HEK293 (cell line): ENCODE measurements around the gene DIO3.

Experiments used
- CTCF ChIA-PET: fragments of 350-600 bp; formaldehyde crosslinking; extraction: SDS; loops from one replicate; lab custom pipeline; 2021; ENCODE audit warnings: antibody characterized with exemption; lab: Yijun Ruan, JAX
- POLR2A ChIA-PET: fragments of 300-600 bp; formaldehyde crosslinking; extraction: SDS; loops from one replicate; lab custom pipeline; 2020; ENCODE audit warnings: antibody characterized with exemption, inconsistent platforms; lab: Yijun Ruan, JAX
- H3K27ac ChIP-seq: fragments of 200-500 bp; sonication (Bioruptor generic); 2 replicates; pipeline ENCODE4 v1.5.1; 2014; ENCODE audit warnings: low read depth, low read length, control low read depth, inconsistent platforms; ENCODE audit errors: extremely low read depth
- H3K36me3 ChIP-seq, 2 experiments: fragments of 200-500 bp in 1 of 2; sonication (Bioruptor generic) in 1 of 2; 1 replicate in 1 of 2; 2 replicates in 1 of 2; pipeline ENCODE4 v1.5.1; 2014 to 2017; ENCODE audit warnings: inconsistent platforms in 2 of 2, low read length in 2 of 2; ENCODE audit not compliant: control insufficient read depth in 2 of 2, insufficient read depth in 1 of 2
- H3K4me1 ChIP-seq: fragments of 200-500 bp; sonication (Bioruptor generic); 2 replicates; pipeline ENCODE4 v1.5.1; 2014; ENCODE audit warnings: mild to moderate bottlenecking, low read length, inconsistent platforms; ENCODE audit not compliant: control insufficient read depth, insufficient read depth
- H3K4me3 ChIP-seq: 2 replicates; pipeline ENCODE4 v1.5.1; 2011; ENCODE audit warnings: low read depth, mild to moderate bottlenecking, control low read depth, low read length, moderate library complexity
- H3K9me3 ChIP-seq: fragments of 200-500 bp; sonication (Bioruptor generic); 2 replicates; pipeline ENCODE4 v1.5.1; 2014; ENCODE audit warnings: low read depth, low read length, inconsistent platforms; ENCODE audit not compliant: control insufficient read depth, insufficient read depth
- GLIS1 ChIP-seq: fragments of 450-650 bp; formaldehyde crosslinking; IDR thresholded peaks from 2 replicates; pipeline ENCODE4 v1.5.1; 2016; ENCODE audit warnings: missing biosample characterization, missing genetic modification characterization
- HOXA7 ChIP-seq: sonication (generic); formaldehyde crosslinking; IDR thresholded peaks from 2 replicates; pipeline ENCODE4 v1.8.1; 2022; ENCODE audit warnings: missing genetic modification reagents, borderline replicate concordance
- KLF10 ChIP-seq: fragments of 450-650 bp; IDR thresholded peaks from 2 replicates; pipeline ENCODE4 v1.5.1; 2018; ENCODE audit warnings: missing biosample characterization, mild to moderate bottlenecking, missing genetic modification characterization
- KLF16 ChIP-seq: fragments of 450-650 bp; formaldehyde crosslinking; IDR thresholded peaks from 2 replicates; pipeline ENCODE4 v1.5.1; 2017; ENCODE audit warnings: missing biosample characterization, missing genetic modification characterization
- REPIN1 ChIP-seq: fragments of 450-650 bp; formaldehyde crosslinking; IDR thresholded peaks from 2 replicates; pipeline ENCODE4 v1.5.1; 2017; ENCODE audit warnings: missing biosample characterization, missing genetic modification characterization, low read depth
- SETDB1 ChIP-seq: IDR thresholded peaks from one replicate; pipeline ENCODE4 v1.6.1; 2017; ENCODE audit warnings: mild to moderate bottlenecking, low read length, moderate library complexity, mixed read lengths; ENCODE audit not compliant: insufficient read length
- TCF7L2 ChIP-seq: IDR thresholded peaks from 2 replicates; pipeline ENCODE4 v1.6.1; 2011; ENCODE audit warnings: low read depth, mild to moderate bottlenecking, inconsistent platforms, low read length, moderate library complexity, borderline replicate concordance
- ZBTB1 ChIP-seq: fragments of 450-650 bp; formaldehyde crosslinking; IDR thresholded peaks from 2 replicates; pipeline ENCODE4 v1.5.1; 2016; ENCODE audit warnings: missing biosample characterization, missing genetic modification characterization
- ZBTB48 ChIP-seq: fragments of 450-650 bp; formaldehyde crosslinking; IDR thresholded peaks from 2 replicates; pipeline ENCODE4 v1.5.1; 2016; ENCODE audit warnings: missing biosample characterization, missing genetic modification characterization
- ZFP69B ChIP-seq: fragments of 450-650 bp; formaldehyde crosslinking; IDR thresholded peaks from 2 replicates; pipeline ENCODE4 v1.5.1; 2016; ENCODE audit warnings: missing biosample characterization, missing genetic modification characterization
- ZNF132 ChIP-seq: fragments of 450-650 bp; formaldehyde crosslinking; IDR thresholded peaks from 2 replicates; pipeline ENCODE4 v1.5.1; 2017; ENCODE audit warnings: missing biosample characterization, missing genetic modification characterization, borderline replicate concordance
- ZNF184 ChIP-seq: fragments of 450-650 bp; IDR thresholded peaks from 2 replicates; pipeline ENCODE4 v1.5.1; 2018; ENCODE audit warnings: missing biosample characterization, mild to moderate bottlenecking, missing genetic modification characterization
- ZNF239 ChIP-seq: fragments of 450-650 bp; formaldehyde crosslinking; IDR thresholded peaks from 2 replicates; pipeline ENCODE4 v1.5.1; 2016; ENCODE audit warnings: missing biosample characterization, missing genetic modification characterization
- ZNF335 ChIP-seq: fragments of 450-650 bp; formaldehyde crosslinking; conservative IDR thresholded peaks from 2 replicates; pipeline ENCODE4 v1.5.1; 2016; ENCODE audit warnings: missing biosample characterization, missing genetic modification characterization
- ZNF37A ChIP-seq: fragments of 450-650 bp; IDR thresholded peaks from 2 replicates; pipeline ENCODE4 v1.5.1; 2018; ENCODE audit warnings: missing biosample characterization, missing genetic modification characterization
- ZNF391 ChIP-seq: fragments of 450-650 bp; formaldehyde crosslinking; IDR thresholded peaks from 2 replicates; pipeline ENCODE4 v1.5.1; 2016; ENCODE audit warnings: low read depth, missing biosample characterization, missing genetic modification characterization, borderline replicate concordance
- ZNF404 ChIP-seq: fragments of 450-650 bp; formaldehyde crosslinking; IDR thresholded peaks from 2 replicates; pipeline ENCODE4 v1.5.1; 2017; ENCODE audit warnings: missing biosample characterization, missing genetic modification characterization
- ZNF426 ChIP-seq: fragments of 450-650 bp; formaldehyde crosslinking; IDR thresholded peaks from 2 replicates; pipeline ENCODE4 v1.5.1; 2017; ENCODE audit warnings: missing biosample characterization, missing genetic modification characterization, mild to moderate bottlenecking, inconsistent platforms, moderate library complexity
- ZNF514 ChIP-seq: fragments of 450-650 bp; formaldehyde crosslinking; IDR thresholded peaks from 2 replicates; pipeline ENCODE4 v1.5.1; 2016; ENCODE audit warnings: missing biosample characterization, missing genetic modification characterization
- ZNF560 ChIP-seq: fragments of 450-650 bp; formaldehyde crosslinking; IDR thresholded peaks from 2 replicates; pipeline ENCODE4 v1.5.1; 2017; ENCODE audit warnings: missing biosample characterization, missing genetic modification characterization, borderline replicate concordance
- ZNF747 ChIP-seq: fragments of 450-650 bp; formaldehyde crosslinking; IDR thresholded peaks from 2 replicates; pipeline ENCODE4 v1.5.1; 2016; ENCODE audit warnings: missing biosample characterization, missing genetic modification characterization
- ZNF792 ChIP-seq: fragments of 450-650 bp; formaldehyde crosslinking; IDR thresholded peaks from 2 replicates; pipeline ENCODE4 v1.5.1; 2016; ENCODE audit warnings: missing biosample characterization, missing genetic modification characterization
- TF ChIP-seq, protein P1 (sequence below): fragments of 450-650 bp; formaldehyde crosslinking; IDR thresholded peaks from 2 replicates; pipeline ENCODE4 v1.5.1; 2016; ENCODE audit warnings: missing biosample characterization, missing genetic modification characterization
- TF ChIP-seq, protein P2 (sequence below): fragments of 450-650 bp; formaldehyde crosslinking; IDR thresholded peaks from 2 replicates; pipeline ENCODE4 v1.5.1; 2016; ENCODE audit warnings: missing biosample characterization, missing genetic modification characterization
- TF ChIP-seq, protein P3 (sequence below): fragments of 450-650 bp; formaldehyde crosslinking; IDR thresholded peaks from 2 replicates; pipeline ENCODE4 v1.5.1; 2016; ENCODE audit warnings: missing biosample characterization, missing genetic modification characterization
- TF ChIP-seq, protein P4 (sequence below): fragments of 450-650 bp; formaldehyde crosslinking; IDR thresholded peaks from 2 replicates; pipeline ENCODE4 v1.5.1; 2016; ENCODE audit warnings: missing biosample characterization, missing genetic modification characterization
- TF ChIP-seq, protein P5 (sequence below): fragments of 450-650 bp; formaldehyde crosslinking; IDR thresholded peaks from 2 replicates; pipeline ENCODE4 v1.5.1; 2016; ENCODE audit warnings: missing biosample characterization, missing genetic modification characterization, borderline replicate concordance

DIO3 gene

DNA sequence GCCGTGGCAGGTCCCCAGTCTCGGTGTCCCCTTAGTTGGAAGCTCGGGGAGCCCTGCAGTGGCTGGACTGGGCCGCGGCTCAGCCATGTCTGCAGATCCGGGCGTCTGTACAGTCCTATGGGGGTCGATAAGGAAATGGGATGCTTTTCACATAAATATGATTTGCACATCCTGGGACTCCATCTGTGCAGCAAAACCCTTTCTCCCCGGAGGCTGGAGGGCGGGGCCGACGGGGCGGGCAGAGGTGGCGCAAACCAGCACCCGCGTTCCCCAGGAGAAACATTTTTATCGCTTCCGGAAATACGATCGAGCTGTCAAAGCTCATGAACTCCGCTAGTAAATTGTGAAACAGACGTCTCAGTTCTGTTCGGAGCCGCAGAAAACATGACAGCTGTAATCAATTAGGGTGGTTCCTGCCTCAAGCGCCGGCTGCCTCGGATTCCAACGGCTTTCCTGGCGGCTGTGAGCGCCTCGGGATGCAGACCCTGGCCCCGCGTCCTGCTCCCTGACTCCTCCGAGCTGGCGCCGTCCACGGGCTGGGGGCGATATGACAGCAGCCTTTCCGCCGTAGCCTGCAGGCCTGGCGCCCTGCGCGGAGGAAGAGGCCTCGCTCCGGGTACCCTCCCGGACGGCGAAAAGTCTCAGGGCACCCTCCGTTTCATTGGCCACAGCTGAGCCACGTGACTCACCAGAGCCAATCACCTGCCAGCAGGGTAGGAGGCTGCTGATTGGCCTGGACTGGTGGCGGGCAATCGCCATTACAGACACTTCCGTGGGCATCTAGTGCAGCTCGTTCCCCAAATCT lies 23.0 kb downstream of the DIO3 start:
- ChIA-PET POLR2A (no interaction called here), CTCF (interaction anchor here (0.6 kb wide), 1 partner anchor 27 kb away, joined by 5 read pairs; no protein-coding TSS in a partner anchor)
- Histone ChIP-seq H3K27ac (no peak overlapping the region), H3K36me3 (no peaks in the 10 kb centered on the region), H3K9me3 (no peaks in the 10 kb centered on the region), H3K4me3 (no peak overlapping the region), H3K4me1 (no peaks in the 10 kb centered on the region)
- no peak for TF ChIP-seq ZNF37A (tag by site-specific recombination)
- no peak for TF ChIP-seq ZNF404
- TF ChIP-seq, protein P1, sequence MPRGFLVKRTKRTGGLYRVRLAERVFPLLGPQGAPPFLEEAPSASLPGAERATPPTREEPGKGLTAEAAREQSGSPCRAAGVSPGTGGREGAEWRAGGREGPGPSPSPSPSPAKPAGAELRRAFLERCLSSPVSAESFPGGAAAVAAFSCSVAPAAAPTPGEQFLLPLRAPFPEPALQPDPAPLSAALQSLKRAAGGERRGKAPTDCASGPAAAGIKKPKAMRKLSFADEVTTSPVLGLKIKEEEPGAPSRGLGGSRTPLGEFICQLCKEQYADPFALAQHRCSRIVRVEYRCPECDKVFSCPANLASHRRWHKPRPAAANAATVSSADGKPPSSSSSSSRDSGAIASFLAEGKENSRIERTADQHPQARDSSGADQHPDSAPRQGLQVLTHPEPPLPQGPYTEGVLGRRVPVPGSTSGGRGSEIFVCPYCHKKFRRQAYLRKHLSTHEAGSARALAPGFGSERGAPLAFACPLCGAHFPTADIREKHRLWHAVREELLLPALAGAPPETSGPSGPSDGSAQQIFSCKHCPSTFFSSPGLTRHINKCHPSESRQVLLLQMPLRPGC, result no peak
- no peak for TF ChIP-seq REPIN1 (tag by site-specific recombination)
- TF ChIP-seq ZNF239, result no peak
- no peak for TF ChIP-seq ZNF747 (tag by site-specific recombination)
- no peak for TF ChIP-seq ZNF132
- TF ChIP-seq ZNF792 (tag by site-specific recombination), result no peak
- TF ChIP-seq TCF7L2, result no peak
- no peak for TF ChIP-seq GLIS1 (tag by site-specific recombination)

DNA sequence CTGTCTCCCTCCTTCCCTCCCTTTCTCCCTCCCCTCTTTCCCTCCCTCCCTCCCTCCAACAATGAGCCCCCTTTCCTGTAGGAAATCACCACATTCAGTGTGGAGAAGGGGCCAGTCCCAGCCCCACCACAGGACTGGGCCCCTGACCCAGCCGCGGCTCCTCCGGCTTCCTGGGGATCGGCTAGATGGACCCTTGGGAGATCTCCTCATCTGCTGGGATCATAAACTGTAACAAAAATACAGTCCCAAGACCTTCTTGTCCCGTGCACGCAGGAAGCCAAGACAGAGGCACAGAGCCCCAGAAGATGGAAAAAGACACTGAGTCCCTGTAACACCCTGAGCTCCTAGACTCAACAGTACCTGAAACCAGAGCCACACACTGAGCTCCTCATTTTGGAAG lies 23.9 kb downstream of the DIO3 start:
- Histone ChIP-seq H3K4me3 (no peak overlapping the region), H3K27ac (no peak overlapping the region), H3K9me3 (no peaks in the 10 kb centered on the region), H3K4me1 (no peaks in the 10 kb centered on the region)
- CTCF ChIA-PET, result interaction anchor here (0.6 kb wide), 1 partner anchor 28 kb away, joined by 5 read pairs; no protein-coding TSS in a partner anchor
- TF ChIP-seq KLF10 (tag by site-specific recombination), result no peak
- no peak for TF ChIP-seq KLF16 (tag by site-specific recombination)
- TF ChIP-seq ZNF391 (tag by site-specific recombination), result no peak
- TF ChIP-seq, protein P2, sequence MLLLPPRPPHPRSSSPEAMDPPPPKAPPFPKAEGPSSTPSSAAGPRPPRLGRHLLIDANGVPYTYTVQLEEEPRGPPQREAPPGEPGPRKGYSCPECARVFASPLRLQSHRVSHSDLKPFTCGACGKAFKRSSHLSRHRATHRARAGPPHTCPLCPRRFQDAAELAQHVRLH, result no peak
- TF ChIP-seq ZNF184, result no peak
- TF ChIP-seq ZNF335 (tag by site-specific recombination), result no peak
- no peak for TF ChIP-seq ZNF514 (tag by site-specific recombination)
- no peak for TF ChIP-seq ZBTB48 (tag by site-specific recombination)
- no peak for TF ChIP-seq SETDB1
- TF ChIP-seq, protein P3, sequence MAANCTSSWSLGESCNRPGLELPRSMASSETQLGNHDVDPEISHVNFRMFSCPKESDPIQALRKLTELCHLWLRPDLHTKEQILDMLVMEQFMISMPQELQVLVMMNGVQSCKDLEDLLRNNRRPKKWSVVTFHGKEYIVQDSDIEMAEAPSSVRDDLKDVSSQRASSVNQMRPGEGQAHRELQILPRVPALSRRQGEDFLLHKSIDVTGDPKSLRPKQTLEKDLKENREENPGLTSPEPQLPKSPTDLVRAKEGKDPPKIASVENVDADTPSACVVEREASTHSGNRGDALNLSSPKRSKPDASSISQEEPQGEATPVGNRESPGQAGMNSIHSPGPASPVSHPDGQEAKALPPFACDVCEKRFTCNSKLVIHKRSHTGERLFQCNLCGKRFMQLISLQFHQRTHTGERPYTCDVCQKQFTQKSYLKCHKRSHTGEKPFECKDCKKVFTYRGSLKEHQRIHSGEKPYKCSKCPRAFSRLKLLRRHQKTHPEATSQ (tag by site-specific recombination), result no peak
- TF ChIP-seq ZNF426 (tag by site-specific recombination), result no peak
- no peak for TF ChIP-seq ZBTB1 (tag by site-specific recombination)
- TF ChIP-seq HOXA7 (CRISPR knock-in tag), result no peak
- TF ChIP-seq ZNF560 (tag by site-specific recombination), result no peak
- TF ChIP-seq, protein P4, sequence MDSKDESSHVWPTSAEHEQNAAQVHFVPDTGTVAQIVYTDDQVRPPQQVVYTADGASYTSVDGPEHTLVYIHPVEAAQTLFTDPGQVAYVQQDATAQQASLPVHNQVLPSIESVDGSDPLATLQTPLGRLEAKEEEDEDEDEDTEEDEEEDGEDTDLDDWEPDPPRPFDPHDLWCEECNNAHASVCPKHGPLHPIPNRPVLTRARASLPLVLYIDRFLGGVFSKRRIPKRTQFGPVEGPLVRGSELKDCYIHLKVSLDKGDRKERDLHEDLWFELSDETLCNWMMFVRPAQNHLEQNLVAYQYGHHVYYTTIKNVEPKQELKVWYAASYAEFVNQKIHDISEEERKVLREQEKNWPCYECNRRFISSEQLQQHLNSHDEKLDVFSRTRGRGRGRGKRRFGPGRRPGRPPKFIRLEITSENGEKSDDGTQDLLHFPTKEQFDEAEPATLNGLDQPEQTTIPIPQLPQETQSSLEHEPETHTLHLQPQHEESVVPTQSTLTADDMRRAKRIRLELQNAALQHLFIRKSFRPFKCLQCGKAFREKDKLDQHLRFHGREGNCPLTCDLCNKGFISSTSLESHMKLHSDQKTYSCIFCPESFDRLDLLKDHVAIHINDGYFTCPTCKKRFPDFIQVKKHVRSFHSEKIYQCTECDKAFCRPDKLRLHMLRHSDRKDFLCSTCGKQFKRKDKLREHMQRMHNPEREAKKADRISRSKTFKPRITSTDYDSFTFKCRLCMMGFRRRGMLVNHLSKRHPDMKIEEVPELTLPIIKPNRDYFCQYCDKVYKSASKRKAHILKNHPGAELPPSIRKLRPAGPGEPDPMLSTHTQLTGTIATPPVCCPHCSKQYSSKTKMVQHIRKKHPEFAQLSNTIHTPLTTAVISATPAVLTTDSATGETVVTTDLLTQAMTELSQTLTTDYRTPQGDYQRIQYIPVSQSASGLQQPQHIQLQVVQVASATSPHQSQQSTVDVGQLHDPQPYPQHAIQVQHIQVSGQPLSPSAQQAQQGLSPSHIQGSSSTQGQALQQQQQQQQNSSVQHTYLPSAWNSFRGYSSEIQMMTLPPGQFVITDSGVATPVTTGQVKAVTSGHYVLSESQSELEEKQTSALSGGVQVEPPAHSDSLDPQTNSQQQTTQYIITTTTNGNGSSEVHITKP (tag by site-specific recombination), result no peak
- TF ChIP-seq ZFP69B (tag by site-specific recombination), result no peak
- TF ChIP-seq, protein P5, sequence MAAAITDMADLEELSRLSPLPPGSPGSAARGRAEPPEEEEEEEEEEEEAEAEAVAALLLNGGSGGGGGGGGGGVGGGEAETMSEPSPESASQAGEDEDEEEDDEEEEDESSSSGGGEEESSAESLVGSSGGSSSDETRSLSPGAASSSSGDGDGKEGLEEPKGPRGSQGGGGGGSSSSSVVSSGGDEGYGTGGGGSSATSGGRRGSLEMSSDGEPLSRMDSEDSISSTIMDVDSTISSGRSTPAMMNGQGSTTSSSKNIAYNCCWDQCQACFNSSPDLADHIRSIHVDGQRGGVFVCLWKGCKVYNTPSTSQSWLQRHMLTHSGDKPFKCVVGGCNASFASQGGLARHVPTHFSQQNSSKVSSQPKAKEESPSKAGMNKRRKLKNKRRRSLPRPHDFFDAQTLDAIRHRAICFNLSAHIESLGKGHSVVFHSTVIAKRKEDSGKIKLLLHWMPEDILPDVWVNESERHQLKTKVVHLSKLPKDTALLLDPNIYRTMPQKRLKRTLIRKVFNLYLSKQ (tag by site-specific recombination), result no peak
- TF ChIP-seq, all 188 proteins: peak for 0
- H3K36me3 ChIP-seq, result no peaks in the 10 kb centered on the region
- POLR2A ChIA-PET, result no interaction called here
